22Rv1 (cell line): ENCODE measurements around the gene OGDH.
A peak's percentile ranks its signal among the peaks of the same experiment; 100 is the strongest.

Experiments
- H3K27ac ChIP-seq: fragments of 450-650 bp; 2 replicates; pipeline ENCODE4 v1.5.1; 2017
- ZFX ChIP-seq: fragments of 450-650 bp; IDR thresholded peaks from 2 replicates; pipeline ENCODE4 v1.6.1; 2017; ENCODE audit warnings: antibody characterized with exemption, borderline replicate concordance
- TF ChIP-seq, protein P1 (sequence below): fragments of 450-650 bp; IDR thresholded peaks from 2 replicates; pipeline ENCODE4 v1.5.1; 2017; ENCODE audit warnings: mild to moderate bottlenecking

Gene OGDH

DNA sequence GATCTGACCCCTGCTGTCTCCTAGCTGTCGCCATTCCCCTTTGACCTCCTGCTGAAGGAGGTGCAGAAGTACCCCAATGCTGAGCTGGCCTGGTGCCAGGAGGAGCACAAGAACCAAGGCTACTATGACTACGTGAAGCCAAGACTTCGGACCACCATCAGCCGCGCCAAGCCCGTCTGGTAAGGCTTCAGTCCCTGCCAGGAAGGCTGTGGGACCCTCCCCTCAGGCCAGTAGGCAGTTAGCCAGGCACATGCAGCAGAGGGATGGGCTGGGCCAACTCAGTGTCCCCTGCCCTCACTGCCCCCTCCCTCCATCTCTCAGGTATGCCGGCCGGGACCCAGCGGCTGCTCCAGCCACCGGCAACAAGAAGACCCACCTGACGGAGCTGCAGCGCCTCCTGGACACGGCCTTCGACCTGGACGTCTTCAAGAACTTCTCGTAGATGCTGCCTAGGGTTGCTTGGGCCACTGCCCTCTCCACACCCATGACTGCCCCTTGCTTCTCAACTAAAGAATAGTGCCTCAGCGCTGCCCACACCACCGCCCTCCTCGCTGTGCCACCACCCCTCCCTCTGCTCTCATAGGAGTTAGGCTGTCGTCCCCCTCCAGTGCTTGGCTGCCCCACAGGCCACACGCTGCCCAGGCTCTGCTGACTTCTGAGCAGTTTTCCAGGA lies 101.3 kb downstream of the OGDH start:
- H3K27ac ChIP-seq, result no peak overlapping the region
- TF ChIP-seq, protein P1, sequence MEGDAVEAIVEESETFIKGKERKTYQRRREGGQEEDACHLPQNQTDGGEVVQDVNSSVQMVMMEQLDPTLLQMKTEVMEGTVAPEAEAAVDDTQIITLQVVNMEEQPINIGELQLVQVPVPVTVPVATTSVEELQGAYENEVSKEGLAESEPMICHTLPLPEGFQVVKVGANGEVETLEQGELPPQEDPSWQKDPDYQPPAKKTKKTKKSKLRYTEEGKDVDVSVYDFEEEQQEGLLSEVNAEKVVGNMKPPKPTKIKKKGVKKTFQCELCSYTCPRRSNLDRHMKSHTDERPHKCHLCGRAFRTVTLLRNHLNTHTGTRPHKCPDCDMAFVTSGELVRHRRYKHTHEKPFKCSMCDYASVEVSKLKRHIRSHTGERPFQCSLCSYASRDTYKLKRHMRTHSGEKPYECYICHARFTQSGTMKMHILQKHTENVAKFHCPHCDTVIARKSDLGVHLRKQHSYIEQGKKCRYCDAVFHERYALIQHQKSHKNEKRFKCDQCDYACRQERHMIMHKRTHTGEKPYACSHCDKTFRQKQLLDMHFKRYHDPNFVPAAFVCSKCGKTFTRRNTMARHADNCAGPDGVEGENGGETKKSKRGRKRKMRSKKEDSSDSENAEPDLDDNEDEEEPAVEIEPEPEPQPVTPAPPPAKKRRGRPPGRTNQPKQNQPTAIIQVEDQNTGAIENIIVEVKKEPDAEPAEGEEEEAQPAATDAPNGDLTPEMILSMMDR, result no peak
- TF ChIP-seq ZFX, result no peak

- no peak for TF ChIP-seq ZFX
- TF ChIP-seq, protein P1, result no peak
- H3K27ac ChIP-seq, result no peak overlapping the region
These were observed 102.8 kb downstream of the OGDH start for GRCh38 chr7:44709011-44709915.

- no peak overlapping the region for H3K27ac ChIP-seq
- no peak for TF ChIP-seq ZFX
- TF ChIP-seq, protein P1, result no peak
These were observed 103.6 kb downstream of the OGDH start for GRCh38 chr7:44709945-44710596.

DNA sequence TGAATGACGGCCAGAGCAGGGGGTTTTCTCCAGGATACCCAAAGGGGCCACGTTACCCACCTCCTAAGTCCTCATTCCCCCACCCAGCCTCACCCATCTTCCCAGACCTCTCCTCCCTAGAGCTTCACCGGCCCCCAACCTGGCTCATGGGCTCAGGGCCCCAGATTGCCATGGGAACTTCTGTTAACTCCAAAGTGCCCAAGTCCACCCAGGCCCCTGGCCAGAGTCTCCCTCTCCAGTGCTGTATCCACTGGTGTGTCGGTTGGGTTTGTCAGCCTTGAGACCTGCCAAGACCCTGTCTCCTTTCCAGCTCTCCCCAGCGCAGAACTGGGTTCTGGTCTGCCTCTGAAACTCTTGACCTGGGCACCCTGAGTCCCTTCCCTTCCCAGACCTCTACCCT lies 105.1 kb downstream of the OGDH start:
- H3K27ac ChIP-seq, result 0 out of 2 replicates have a peak overlapping the region, but pooled peaks have one; percentile 20
- TF ChIP-seq ZFX, result no peak
- TF ChIP-seq, protein P1, result no peak

DNA sequence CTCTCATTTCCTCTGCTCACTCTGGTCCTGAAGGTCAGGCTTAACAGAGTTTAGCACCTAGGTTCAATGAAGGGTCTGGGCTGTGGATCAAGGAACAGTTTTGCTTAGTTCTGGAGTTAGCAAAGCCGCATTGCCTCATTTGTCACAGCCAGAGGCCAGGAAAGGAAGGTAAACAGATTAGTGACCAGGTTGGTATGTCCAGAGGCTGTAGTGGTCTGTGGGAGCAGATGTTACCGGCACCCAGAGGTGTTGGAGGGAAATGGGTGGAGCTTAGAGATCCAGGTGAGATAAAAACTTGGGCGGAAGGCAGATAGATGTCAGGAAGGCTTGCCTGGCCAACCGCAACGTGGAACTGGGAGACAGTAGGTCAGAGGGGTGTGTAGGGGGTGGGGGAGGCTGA lies 105.6 kb downstream of the OGDH start:
- H3K27ac ChIP-seq, result 0 out of 2 replicates have a peak overlapping the region, but pooled peaks have one; percentile 20
- TF ChIP-seq, protein P1, result no peak
- TF ChIP-seq ZFX, result no peak

DNA sequence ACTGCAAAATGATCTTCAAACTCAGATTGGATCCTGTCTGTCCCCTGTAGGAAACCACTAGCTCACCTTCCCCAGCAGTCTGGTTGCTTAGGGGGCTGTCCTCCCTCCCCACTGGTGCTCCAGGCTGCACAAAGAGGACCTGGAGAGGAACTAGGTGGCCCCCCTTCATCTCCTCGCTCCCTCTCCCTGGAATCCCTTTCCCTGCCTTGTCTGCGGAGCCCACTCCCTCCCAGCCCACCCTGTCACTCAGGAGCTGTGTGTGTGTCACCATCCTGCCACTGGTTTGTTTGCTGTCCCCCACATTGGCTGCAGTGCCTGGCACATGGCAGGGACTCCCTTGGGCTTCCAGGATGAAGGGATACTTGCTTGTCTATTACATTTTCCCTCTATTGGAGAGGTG lies 106.7 kb downstream of the OGDH start:
- no peak overlapping the region for H3K27ac ChIP-seq

More for the DNA sequence above, 106.7 kb downstream of the OGDH start:
- no peak for TF ChIP-seq ZFX
- TF ChIP-seq, protein P1, result no peak
